Endothelial cell of umbilical vein (primary cell): Measurements from ENCODE around the gene SPTLC2. TPM values are rescaled to one million over a fixed set of nuclear protein-coding genes. Genes with fewer than 3 reads are reported as not detected.

Experiments
- BruUV-seq: library from RNA; stranded (reverse); fragments of 400-500 nt; replicated peaks from 2 replicates; lab custom pipeline; 2021; lab: Mats Ljungman, UMichigan
- CTCF ChIA-PET: fragments of 300-600, 350-600 bp; sonication (Branson Sonifier 250); formaldehyde crosslinking; loops from one replicate; lab custom pipeline; 2021; ENCODE audit warnings: antibody characterized with exemption, inconsistent platforms; lab: Charles Lee
- POLR2A ChIA-PET: fragments of 300-600, 350-600 bp; sonication (Branson Sonifier 250); formaldehyde crosslinking; loops from one replicate; lab custom pipeline; 2021; ENCODE audit warnings: antibody characterized with exemption, inconsistent platforms; lab: Charles Lee
- DNase-seq: peaks from one replicate; pipeline ENCODE4 v3.0.0-alpha.2; 2011; ENCODE audit warnings: low read depth, low spot score
- FAIRE-seq: peaks from 2 replicates; lab custom pipeline; 2011; peaks lifted over from hg19 to GRCh38; lab: Jason Lieb, UNC
- H2AFZ ChIP-seq: 2 replicates; pipeline ENCODE4 v1.6.0; 2012; ENCODE audit warnings: low read depth, low read length, control low read depth, inconsistent platforms
- H3K27ac ChIP-seq: 2 replicates; pipeline ENCODE4 v1.5.1; 2011; ENCODE audit warnings: low read depth, mild to moderate bottlenecking, control low read depth, low read length, moderate library complexity; ENCODE audit not compliant: insufficient read depth
- H3K27me3 ChIP-seq, 2 experiments: 2 replicates each; pipeline versions ENCODE4 v1.6.0 to v1.6.1; 2011; ENCODE audit warnings: low read length in 2 of 2, mixed read lengths in 1 of 2; ENCODE audit not compliant: control insufficient read depth in 2 of 2, insufficient read depth in 2 of 2
- H3K36me3 ChIP-seq, 2 experiments: 2 replicates in 1 of 2; 3 replicates in 1 of 2; pipeline ENCODE4 v1.5.1; 2011; ENCODE audit warnings: low read length in 2 of 2, mild to moderate bottlenecking in 1 of 2, moderate library complexity in 1 of 2; ENCODE audit not compliant: control insufficient read depth in 2 of 2, insufficient read depth in 2 of 2; ENCODE audit errors: extremely low read depth in 1 of 2
- H3K4me1 ChIP-seq: 3 replicates; pipeline ENCODE4 v1.5.1; 2011; ENCODE audit warnings: mild to moderate bottlenecking, low read length; ENCODE audit not compliant: control insufficient read depth, insufficient read depth; ENCODE audit errors: extremely low read depth
- H3K4me2 ChIP-seq: 2 replicates; pipeline ENCODE4 v1.6.1; 2011; ENCODE audit warnings: low read length, control low read depth, mixed read lengths; ENCODE audit not compliant: insufficient read depth
- H3K4me3 ChIP-seq, 3 experiments: fragments of 200-600 bp in 1 of 3; sonication (generic), shearing (Covaris generic) in 1 of 3; replicated peaks in 1 of 3; 2 replicates each; pipeline ENCODE4 v1.5.1; 2011 to 2016; ENCODE audit warnings: control low read depth in 3 of 3, low read length in 3 of 3, mild to moderate bottlenecking in 2 of 3, inconsistent platforms in 1 of 3, low read depth in 1 of 3, moderate library complexity in 1 of 3; ENCODE audit not compliant: insufficient read depth in 1 of 3
- H3K79me2 ChIP-seq: 2 replicates; pipeline ENCODE4 v1.6.0; 2012; ENCODE audit warnings: low read length, inconsistent platforms; ENCODE audit not compliant: control insufficient read depth, insufficient read depth
- H3K9ac ChIP-seq: replicated peaks from 2 replicates; pipeline ENCODE3; 2011; ENCODE audit warnings: low read length, control low read depth; ENCODE audit not compliant: insufficient read depth; ENCODE audit errors: extremely low read depth
- H3K9me1 ChIP-seq: replicated peaks from 3 replicates; pipeline ENCODE4 v1.6.0; 2011; ENCODE audit warnings: mild to moderate bottlenecking, low read length; ENCODE audit not compliant: control insufficient read depth, insufficient read depth; ENCODE audit errors: extremely low read depth
- H3K9me3 ChIP-seq: replicated peaks from 2 replicates; pipeline ENCODE4 v1.5.1; 2012; ENCODE audit warnings: low read length, inconsistent platforms; ENCODE audit not compliant: control insufficient read depth, insufficient read depth
- H4K20me1 ChIP-seq: replicated peaks from 2 replicates; pipeline ENCODE3; 2011; ENCODE audit warnings: mild to moderate bottlenecking, low read length; ENCODE audit not compliant: control insufficient read depth, insufficient read depth; ENCODE audit errors: extremely low read depth
- EZH2 ChIP-seq: IDR thresholded peaks from 2 replicates; pipeline ENCODE4 v1.6.1; 2012; ENCODE audit warnings: borderline replicate concordance, low read depth, mild to moderate bottlenecking, moderate library complexity, low read length, inconsistent platforms; ENCODE audit not compliant: severe bottlenecking
- FOS ChIP-seq: IDR thresholded peaks from 2 replicates; pipeline ENCODE4 v1.6.1; 2011; ENCODE audit warnings: mild to moderate bottlenecking, low read length, moderate library complexity, borderline replicate concordance; ENCODE audit not compliant: insufficient read depth
- GATA2 ChIP-seq: IDR thresholded peaks from 2 replicates; pipeline ENCODE4 v1.7.0; 2011; ENCODE audit warnings: low read depth, mild to moderate bottlenecking, moderate library complexity, mixed read lengths, low read length; ENCODE audit not compliant: insufficient read length, insufficient read depth
- JUN ChIP-seq: IDR thresholded peaks from 2 replicates; pipeline ENCODE4 v1.6.1; 2011; ENCODE audit warnings: borderline replicate concordance, low read depth; ENCODE audit not compliant: insufficient read length, insufficient read depth
- MAX ChIP-seq: IDR thresholded peaks from 2 replicates; pipeline ENCODE4 v1.6.1; 2011; ENCODE audit not compliant: insufficient read depth, insufficient read length
- MYC ChIP-seq: IDR thresholded peaks from one replicate; pipeline ENCODE4 v1.6.1; 2011; ENCODE audit warnings: mild to moderate bottlenecking, low read depth, low read length
- POLR2A ChIP-seq: IDR thresholded peaks from 2 replicates; pipeline ENCODE4 v1.6.1; 2012; ENCODE audit warnings: low read depth, mild to moderate bottlenecking, control low read depth, low read length
- POLR2AphosphoS5 ChIP-seq: IDR thresholded peaks from 2 replicates; pipeline ENCODE4 v1.6.1; 2012; ENCODE audit warnings: low read depth, mild to moderate bottlenecking, control low read depth, low read length, moderate library complexity; ENCODE audit not compliant: insufficient read depth
- dilution Hi-C: fragments of 300-500 bp; cut with MboI; formaldehyde crosslinking; loops from one replicate; pipeline ENCODE4 v1.15.0; 2019; ENCODE audit warnings: low sequenced_read_pairs; ENCODE audit not compliant: extremely low pct_ligation_motif_present
- intact Hi-C: fragments of 100-400 bp; cut with micrococcal nuclease; formaldehyde crosslinking; loops from one replicate; pipeline ENCODE4 v1.10.0; 2022
- polyA plus RNA-seq, 4 experiments: library from polyadenylated mRNA; depleted of rRNA in 3 of 4; stranded (reverse) in 3 of 4; unstranded in 1 of 4; fragments of >200 nt; gene quantifications; 2 replicates each; pipeline versions ENCODE4 v1.2.1 to v1.2.3, GENCODE V29; 2011 to 2012; ENCODE audit warnings: missing spikeins in 1 of 4
- total RNA-seq: library from RNA; stranded (reverse); gene quantifications from 2 replicates; pipeline ENCODE4 v1.2.3, GENCODE V29; 2021
- TF ChIP-seq, protein P1 (sequence below), 2 donors: IDR thresholded peaks; 1 replicate in 1 of 2; 2 replicates in 1 of 2; pipeline ENCODE4 v1.5.1; 2011; ENCODE audit warnings: low read length in 2 of 2, mild to moderate bottlenecking in 2 of 2, moderate library complexity in 2 of 2, control low read depth in 1 of 2, inconsistent platforms in 1 of 2, low read depth in 1 of 2; ENCODE audit not compliant: insufficient read depth in 1 of 2; ENCODE audit errors: extremely low read depth in 1 of 2

Gene SPTLC2
- total and polyA plus RNA-seq, 2 donors (not counting 3 experiments of a cell fraction or from before 2014, with no cell fraction given): 19.1 to 71.3 TPM

GRCh38 chr14:77508249-77508648 lies 108.2 kb downstream of the SPTLC2 start:
- DNase-seq: no peak
- no peaks in the 10 kb centered on the region for H3K9me3 ChIP-seq
- H3K9ac ChIP-seq: no peak overlapping the region
- TF ChIP-seq EZH2 (no peak), POLR2A (no peak), JUN (no peak), MAX (no peak), GATA2 (no peak), POLR2AphosphoS5 (no peak), MYC (no peak), FOS (no peak)
- TF ChIP-seq, protein P1, sequence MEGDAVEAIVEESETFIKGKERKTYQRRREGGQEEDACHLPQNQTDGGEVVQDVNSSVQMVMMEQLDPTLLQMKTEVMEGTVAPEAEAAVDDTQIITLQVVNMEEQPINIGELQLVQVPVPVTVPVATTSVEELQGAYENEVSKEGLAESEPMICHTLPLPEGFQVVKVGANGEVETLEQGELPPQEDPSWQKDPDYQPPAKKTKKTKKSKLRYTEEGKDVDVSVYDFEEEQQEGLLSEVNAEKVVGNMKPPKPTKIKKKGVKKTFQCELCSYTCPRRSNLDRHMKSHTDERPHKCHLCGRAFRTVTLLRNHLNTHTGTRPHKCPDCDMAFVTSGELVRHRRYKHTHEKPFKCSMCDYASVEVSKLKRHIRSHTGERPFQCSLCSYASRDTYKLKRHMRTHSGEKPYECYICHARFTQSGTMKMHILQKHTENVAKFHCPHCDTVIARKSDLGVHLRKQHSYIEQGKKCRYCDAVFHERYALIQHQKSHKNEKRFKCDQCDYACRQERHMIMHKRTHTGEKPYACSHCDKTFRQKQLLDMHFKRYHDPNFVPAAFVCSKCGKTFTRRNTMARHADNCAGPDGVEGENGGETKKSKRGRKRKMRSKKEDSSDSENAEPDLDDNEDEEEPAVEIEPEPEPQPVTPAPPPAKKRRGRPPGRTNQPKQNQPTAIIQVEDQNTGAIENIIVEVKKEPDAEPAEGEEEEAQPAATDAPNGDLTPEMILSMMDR (IDR thresholded peaks at IDR 0.05; ENCODE audit: extremely low read depth in 1 of 2, insufficient read depth in 1 of 2, low read depth in 1 of 2, low read length in 2 of 2): no peak
- H3K4me1 ChIP-seq: no peaks in the 10 kb centered on the region
- no peak overlapping the region for H3K4me2 ChIP-seq
- dilution Hi-C loops (no loop called here), intact Hi-C loops (no loop called here)
- H3K9me1 ChIP-seq: no peaks in the 10 kb centered on the region
- peaks cover 12 to 22% of the 10 kb centered on the region in 2 experiments for H3K36me3 ChIP-seq
- H4K20me1 ChIP-seq: no peaks in the 10 kb centered on the region
- FAIRE-seq: no peak
- H3K27me3 ChIP-seq: no peaks in the 10 kb centered on the region
- H3K27ac ChIP-seq: no peak overlapping the region
- H3K4me3 ChIP-seq: no peak overlapping the region
- no TSS peak for BruUV-seq
- CTCF ChIA-PET: interaction anchor here (1.2 to 1.8 kb wide), 2 partner anchors 11 to 1058 kb away, joined by 3 to 5 read pairs; no protein-coding TSS in a partner anchor
- POLR2A ChIA-PET: no interaction called here
- H3K79me2 ChIP-seq: no peaks in the 10 kb centered on the region
- H2AFZ ChIP-seq: no peak overlapping the region
